A673 (cell line): ENCODE measurements around the gene MSL1. TPM values are rescaled to one million over a fixed set of nuclear protein-coding genes. Genes with fewer than 3 reads are reported as not detected.

Source experiments
- BruUV-seq: library from RNA; stranded (reverse); fragments of 400-500 nt; replicated peaks from 2 replicates; lab custom pipeline; 2021; lab: Mats Ljungman, UMichigan
- CTCF ChIA-PET: fragments of 300-600 bp; sonication (Branson Sonifier 250); formaldehyde crosslinking; loops from one replicate; lab custom pipeline; 2022; ENCODE audit warnings: antibody characterized with exemption; lab: Charles Lee
- POLR2A ChIA-PET: fragments of 300-600 bp; sonication (Branson Sonifier 250); formaldehyde crosslinking; loops from one replicate; lab custom pipeline; 2022; ENCODE audit warnings: antibody characterized with exemption; ENCODE audit not compliant: low non-redundant PET; lab: Charles Lee
- DNase-seq: peaks from one replicate; pipeline ENCODE4 v3.0.0-alpha.2; 2015; ENCODE audit warnings: low spot score
- H3K27ac ChIP-seq: fragments of 200-600 bp; sonication (generic); 2 replicates; pipeline ENCODE4 v1.5.1; 2016; ENCODE audit warnings: mixed run types, low read depth, mild to moderate bottlenecking, mixed read lengths, antibody characterized with exemption, low read length; ENCODE audit not compliant: poor library complexity, severe bottlenecking
- H3K27me3 ChIP-seq: fragments of 200-600 bp; sonication (generic); replicated peaks from 2 replicates; pipeline ENCODE4 v1.6.1; 2017; ENCODE audit warnings: mixed run types, low read depth, mild to moderate bottlenecking, mixed read lengths, antibody characterized with exemption, low read length; ENCODE audit not compliant: insufficient read depth, poor library complexity
- H3K36me3 ChIP-seq: fragments of 200-600 bp; sonication (generic); 2 replicates; pipeline ENCODE4 v1.6.1; 2016; ENCODE audit warnings: mixed run types, mild to moderate bottlenecking, mixed read lengths, antibody characterized with exemption, low read length; ENCODE audit not compliant: insufficient read depth, poor library complexity, severe bottlenecking
- H3K4me1 ChIP-seq: fragments of 200-600 bp; sonication (generic); 2 replicates; pipeline ENCODE4 v1.6.1; 2017; ENCODE audit warnings: mixed run types, mild to moderate bottlenecking, mixed read lengths, antibody characterized with exemption, low read length; ENCODE audit not compliant: insufficient read depth, poor library complexity, severe bottlenecking
- H3K4me3 ChIP-seq: fragments of 200-600 bp; sonication (generic); 2 replicates; pipeline ENCODE4 v1.5.1; 2016; ENCODE audit warnings: low read depth, mixed run types, mild to moderate bottlenecking, mixed read lengths, low read length; ENCODE audit not compliant: poor library complexity, severe bottlenecking
- H3K9me3 ChIP-seq: fragments of 200-600 bp; sonication (generic); 2 replicates; pipeline ENCODE4 v1.6.1; 2016; ENCODE audit warnings: mixed run types, low read depth, mild to moderate bottlenecking, mixed read lengths, antibody characterized with exemption, low read length; ENCODE audit not compliant: poor library complexity, severe bottlenecking
- CTCF ChIP-seq: fragments of 300-800, 200-600 bp; sonication (generic); conservative IDR thresholded peaks from 2 replicates; pipeline ENCODE4 v1.5.1; 2017; ENCODE audit warnings: low read depth, mild to moderate bottlenecking, antibody characterized with exemption, low read length, moderate library complexity, mixed read lengths
- EZH2 ChIP-seq: fragments of 200-600 bp; sonication (generic); IDR thresholded peaks from 2 replicates; pipeline ENCODE4 v1.6.1; 2017; ENCODE audit warnings: borderline replicate concordance, low read depth, mild to moderate bottlenecking, mixed read lengths, antibody characterized with exemption, low read length; ENCODE audit not compliant: poor library complexity, severe bottlenecking
- intact Hi-C: fragments of 100-400 bp; cut with micrococcal nuclease; formaldehyde crosslinking; loops from one replicate; pipeline ENCODE4 v1.10.0; 2022; ENCODE audit not compliant: unreplicated experiment
- total RNA-seq: library from RNA; stranded (reverse); gene quantifications from 2 replicates; pipeline ENCODE4 v1.2.3, GENCODE V29; 2021

Gene MSL1
- total RNA-seq, 1 experiment from 2014 or later: 59.9 TPM

- no TSS peak for BruUV-seq
- no peaks in the 10 kb centered on the region for H3K27me3 ChIP-seq
- no peak for TF ChIP-seq CTCF
- TF ChIP-seq EZH2: no peak
- no peak overlapping the region for H3K27ac ChIP-seq
- no peaks in the 10 kb centered on the region for H3K4me1 ChIP-seq
- no peaks in the 10 kb centered on the region for H3K9me3 ChIP-seq
- ChIA-PET POLR2A (no interaction called here), CTCF (interaction anchor here (0.6 kb wide), 1 partner anchor 168 kb away, joined by 18 read pairs; no protein-coding TSS in a partner anchor)
- intact Hi-C loops: no loop called here
- H3K36me3 ChIP-seq: no peaks in the 10 kb centered on the region
- H3K4me3 ChIP-seq: no peak overlapping the region
- DNase-seq: no peak
These were observed 29.2 kb upstream of the MSL1 start for GRCh38 chr17:40092581-40092980.

GRCh38 chr17:40093005-40093579 lies 28.7 kb upstream of the MSL1 start:
- TF ChIP-seq EZH2 (no peak), CTCF (no peak)
- Histone ChIP-seq H3K36me3 (no peaks in the 10 kb centered on the region), H3K27me3 (no peaks in the 10 kb centered on the region), H3K4me1 (no peaks in the 10 kb centered on the region), H3K4me3 (no peak overlapping the region), H3K27ac (no peak overlapping the region), H3K9me3 (no peaks in the 10 kb centered on the region)
- ChIA-PET CTCF (no interaction called here), POLR2A (no interaction called here)
- no TSS peak for BruUV-seq
- DNase-seq: no peak
- intact Hi-C loops: no loop called here

- ChIA-PET POLR2A (no interaction called here), CTCF (no interaction called here)
- no peaks in the 10 kb centered on the region for H3K36me3 ChIP-seq
- H3K27ac ChIP-seq: no peak overlapping the region
- no peak overlapping the region for H3K4me3 ChIP-seq
- intact Hi-C loops: no loop called here
- DNase-seq: no peak
- H3K27me3 ChIP-seq: no peaks in the 10 kb centered on the region
- H3K9me3 ChIP-seq: no peaks in the 10 kb centered on the region
- BruUV-seq: no TSS peak
- TF ChIP-seq EZH2: no peak
- TF ChIP-seq CTCF: no peak
- H3K4me1 ChIP-seq: peaks cover 3% of the 10 kb centered on the region
These were observed 28.1 kb upstream of the MSL1 start for GRCh38 chr17:40093580-40094201.
